ENCODE data around the gene KHDC4.
A peak's percentile ranks its signal among the peaks of the same experiment; 100 is the strongest.

KHDC4 gene

GRCh38 chr1:155968670-155969069 lies 34.5 kb upstream of the KHDC4 start:
- no peak for DNase-seq

- no peak for DNase-seq
These were observed 33.8 kb upstream of the KHDC4 start for GRCh38 chr1:155968051-155968400.

GRCh38 chr1:155967341-155968050 lies 33.3 kb upstream of the KHDC4 start:
- no peak for DNase-seq

GRCh38 chr1:155966750-155967149 lies 32.5 kb upstream of the KHDC4 start:
- DNase-seq: no peak

DNA sequence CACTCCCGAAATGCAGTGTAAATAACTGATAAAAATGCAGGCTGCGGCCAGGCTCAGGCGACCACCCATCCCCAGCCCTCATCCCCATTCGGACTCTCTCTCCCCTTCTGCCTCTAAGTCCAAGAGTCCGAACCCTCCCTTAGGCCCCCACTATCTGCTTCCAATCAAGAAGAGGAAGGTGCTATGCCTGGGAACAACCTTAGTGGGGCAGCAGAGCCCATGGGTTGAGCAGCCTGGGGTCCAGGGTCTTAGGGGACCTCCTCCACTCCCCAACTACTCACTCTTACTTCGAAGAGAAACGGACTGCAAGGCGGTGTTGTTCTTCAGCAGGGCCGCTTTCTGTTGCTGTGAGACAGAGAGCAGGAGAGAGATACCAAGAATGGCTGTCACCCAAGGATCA lies 31.9 kb upstream of the KHDC4 start:
- DNase-seq: peak in 1 of 2 experiments; percentile 27

DNA sequence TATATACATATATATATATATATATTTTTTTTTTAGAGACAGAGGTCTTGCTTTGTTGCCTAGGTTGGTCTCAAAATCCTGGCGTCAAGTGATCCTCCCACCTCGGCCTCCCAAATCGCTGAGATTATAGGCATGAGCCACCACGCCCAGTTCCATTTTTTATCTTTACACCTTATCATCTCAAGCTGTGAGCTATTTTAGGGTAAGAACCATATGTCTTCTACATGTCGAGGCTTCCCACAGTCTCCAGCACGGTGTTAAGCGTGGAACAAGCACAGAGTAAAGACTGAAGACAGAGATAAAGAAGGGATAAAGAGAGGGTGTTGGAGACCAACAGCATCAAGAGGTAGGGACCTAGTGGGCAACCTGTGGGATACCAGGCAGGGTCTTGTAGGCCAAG lies 30.0 kb upstream of the KHDC4 start:
- no peak for DNase-seq

DNA sequence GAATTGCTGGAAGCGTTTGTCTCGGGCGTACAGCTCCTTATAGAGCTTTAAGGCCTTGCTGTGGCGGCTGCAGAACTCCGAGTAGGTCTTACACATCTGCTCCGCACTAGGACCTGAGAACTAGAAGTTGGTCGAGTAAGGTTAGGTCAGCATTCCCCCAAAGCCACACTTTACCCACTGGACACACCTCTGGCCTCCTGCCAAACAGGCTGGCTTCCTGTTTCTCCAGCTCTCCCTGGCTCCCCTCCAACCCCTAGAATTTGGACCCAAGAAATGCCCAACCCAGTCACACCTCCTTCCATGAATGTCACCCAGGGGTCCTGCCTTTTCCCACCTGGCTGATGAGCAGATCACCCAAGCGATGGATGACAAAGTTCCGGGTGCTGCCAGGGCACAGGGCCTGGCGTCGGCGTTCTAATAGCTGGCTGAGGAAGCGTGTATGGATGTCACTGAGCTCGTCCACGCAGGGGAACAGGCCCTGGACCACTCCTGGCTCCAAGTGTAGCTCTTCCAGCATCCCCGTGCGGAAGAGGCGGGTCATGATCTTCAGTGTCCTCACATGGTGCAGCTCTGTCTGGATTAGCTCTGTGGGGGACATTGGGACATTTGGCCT lies 28.5 kb upstream of the KHDC4 start:
- DNase-seq: no peak

GRCh38 chr1:155961937-155962336 lies 27.7 kb upstream of the KHDC4 start:
- no peak for DNase-seq

DNA sequence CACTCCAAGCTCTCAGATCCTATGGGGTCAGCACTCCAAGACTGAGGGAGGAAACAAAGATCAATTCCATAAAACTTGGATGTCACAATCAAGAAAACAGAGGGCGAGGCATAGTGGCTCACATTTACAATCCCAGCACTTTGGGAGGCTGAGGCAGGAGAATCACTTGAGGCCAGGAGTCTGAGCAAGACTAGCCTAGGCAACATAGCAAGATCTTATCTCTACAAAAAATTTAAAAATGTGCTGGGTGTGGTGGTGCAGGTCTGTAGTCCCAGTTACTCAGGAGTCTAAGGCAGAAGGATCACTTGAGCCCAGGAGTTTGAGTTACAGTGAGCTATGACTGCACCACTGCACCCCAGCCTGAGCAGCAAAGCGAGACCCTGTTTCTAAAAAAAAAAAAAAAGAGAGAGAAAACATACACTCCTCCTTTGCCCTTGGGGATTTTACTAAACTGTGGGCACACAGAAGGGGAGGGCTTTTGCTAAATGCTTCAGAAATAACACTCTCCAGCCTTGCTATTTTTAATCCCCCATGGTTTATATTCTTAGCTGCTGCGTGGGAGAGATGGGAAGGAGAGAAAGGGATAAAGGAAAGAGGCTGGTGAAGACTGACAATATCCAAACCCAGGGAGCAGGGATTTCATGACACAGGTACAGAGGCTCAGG lies 26.0 kb upstream of the KHDC4 start:
- DNase-seq: no peak

GRCh38 chr1:155957411-155957915 lies 23.2 kb upstream of the KHDC4 start:
- no peak for DNase-seq

DNA sequence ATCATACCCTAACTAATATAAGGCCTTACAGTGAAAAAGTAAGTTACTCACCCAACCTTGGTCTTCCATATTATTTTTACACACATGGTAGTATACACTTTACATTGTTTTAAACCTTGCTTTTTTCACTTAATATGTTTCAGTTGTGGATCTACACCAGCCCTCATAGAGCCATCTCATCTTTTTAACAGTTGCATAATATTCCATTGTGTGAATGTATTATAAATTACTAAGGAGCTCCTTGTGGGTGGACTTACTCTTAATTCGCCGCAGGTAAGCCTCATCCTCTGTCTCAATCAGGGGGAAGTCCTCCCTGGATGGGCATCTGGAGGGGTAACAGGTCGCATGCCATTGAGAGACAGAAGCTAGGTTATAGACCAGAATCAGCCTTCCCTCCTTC lies 20.4 kb upstream of the KHDC4 start:
- DNase-seq: no peak

DNA sequence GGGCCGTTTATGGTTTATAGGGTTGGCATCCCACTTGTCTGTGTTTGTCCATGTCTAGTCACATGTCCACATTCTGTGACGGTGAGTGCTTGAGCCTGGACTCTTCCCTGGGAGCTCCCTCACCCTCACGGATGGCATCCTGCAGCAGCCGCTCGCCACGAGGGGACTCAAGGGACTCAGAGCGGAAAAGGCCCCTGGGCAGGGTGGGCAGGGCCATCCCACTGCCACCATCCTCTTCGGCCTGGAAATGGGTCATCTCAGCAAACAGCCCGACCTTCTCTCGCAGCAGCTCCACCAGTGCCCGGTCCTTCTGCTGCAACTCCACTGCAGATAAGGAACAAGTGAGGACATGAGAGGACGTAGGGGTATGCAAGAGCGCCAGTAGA lies 18.3 kb upstream of the KHDC4 start:
- no peak for DNase-seq

DNA sequence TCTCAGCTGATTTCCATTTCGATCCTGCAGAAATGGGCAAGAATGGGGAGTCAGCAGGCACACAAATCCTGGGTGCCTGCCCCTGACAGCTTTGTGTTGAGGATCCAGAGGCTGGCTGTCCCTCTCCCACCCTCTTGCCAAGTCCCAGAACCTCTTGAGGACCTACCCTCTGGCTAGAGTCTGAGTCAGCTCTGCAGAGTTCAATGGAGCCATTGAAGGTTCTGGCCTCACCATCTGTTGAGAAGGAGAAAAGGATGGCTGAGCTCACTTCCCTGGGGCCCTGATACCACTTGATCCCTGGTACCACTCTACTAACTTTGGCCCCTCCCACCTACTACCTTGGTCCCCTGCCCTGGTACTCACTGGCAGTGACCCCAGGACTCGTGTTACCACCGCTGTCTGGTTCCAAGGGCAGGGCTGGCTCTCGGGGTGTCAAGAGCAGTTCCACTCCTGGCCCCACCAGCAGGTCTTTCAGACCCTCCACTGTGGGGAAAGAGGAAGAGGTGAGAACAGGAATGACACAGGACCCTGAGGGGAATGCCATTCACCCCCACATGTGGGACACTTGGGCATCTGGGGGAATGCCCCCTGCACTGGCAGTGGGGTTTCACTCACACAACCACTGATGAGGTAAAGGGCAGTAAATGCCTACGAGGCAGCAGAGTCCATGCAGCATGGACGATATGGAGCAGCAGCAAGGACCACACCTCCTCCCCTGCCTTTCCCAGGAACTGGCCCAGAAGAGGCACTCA lies 17.7 kb upstream of the KHDC4 start:
- no peak for DNase-seq

GRCh38 chr1:155950829-155951228 lies 16.6 kb upstream of the KHDC4 start:
- no peak for DNase-seq

GRCh38 chr1:155947741-155948140 lies 13.5 kb upstream of the KHDC4 start:
- no peak for DNase-seq

GRCh38 chr1:155947292-155947691 lies 13.1 kb upstream of the KHDC4 start:
- DNase-seq: no peak

GRCh38 chr1:155946633-155947219 lies 12.5 kb upstream of the KHDC4 start:
- no peak for DNase-seq

- DNase-seq: no peak
These were observed 10.2 kb upstream of the KHDC4 start for GRCh38 chr1:155944444-155944799.

DNA sequence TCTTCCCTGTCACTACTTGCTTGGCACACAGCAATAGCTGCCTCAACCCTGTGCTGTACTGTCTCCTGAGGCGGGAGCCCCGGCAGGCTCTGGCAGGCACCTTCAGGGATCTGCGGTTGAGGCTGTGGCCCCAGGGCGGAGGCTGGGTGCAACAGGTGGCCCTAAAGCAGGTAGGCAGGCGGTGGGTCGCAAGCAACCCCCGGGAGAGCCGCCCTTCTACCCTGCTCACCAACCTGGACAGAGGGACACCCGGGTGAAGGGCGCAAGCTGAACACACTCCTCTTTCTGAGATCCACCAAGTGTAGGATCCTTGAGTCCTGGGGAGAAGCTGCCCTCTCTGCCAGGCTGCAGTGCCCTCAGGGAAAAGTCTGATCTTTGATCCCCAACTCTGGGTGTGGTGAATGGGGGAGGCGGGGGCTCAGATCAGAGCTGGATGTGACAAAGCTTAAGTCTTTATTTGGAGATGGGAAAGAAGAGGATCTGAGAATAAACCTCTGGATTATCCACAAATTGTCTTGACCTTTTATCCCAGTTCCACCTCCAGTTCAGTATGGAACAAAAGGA lies 8.4 kb upstream of the KHDC4 start:
- DNase-seq: peak in 1 of 2 experiments; percentile 38

GRCh38 chr1:155941845-155942531 lies 7.8 kb upstream of the KHDC4 start:
- DNase-seq: no peak

DNA sequence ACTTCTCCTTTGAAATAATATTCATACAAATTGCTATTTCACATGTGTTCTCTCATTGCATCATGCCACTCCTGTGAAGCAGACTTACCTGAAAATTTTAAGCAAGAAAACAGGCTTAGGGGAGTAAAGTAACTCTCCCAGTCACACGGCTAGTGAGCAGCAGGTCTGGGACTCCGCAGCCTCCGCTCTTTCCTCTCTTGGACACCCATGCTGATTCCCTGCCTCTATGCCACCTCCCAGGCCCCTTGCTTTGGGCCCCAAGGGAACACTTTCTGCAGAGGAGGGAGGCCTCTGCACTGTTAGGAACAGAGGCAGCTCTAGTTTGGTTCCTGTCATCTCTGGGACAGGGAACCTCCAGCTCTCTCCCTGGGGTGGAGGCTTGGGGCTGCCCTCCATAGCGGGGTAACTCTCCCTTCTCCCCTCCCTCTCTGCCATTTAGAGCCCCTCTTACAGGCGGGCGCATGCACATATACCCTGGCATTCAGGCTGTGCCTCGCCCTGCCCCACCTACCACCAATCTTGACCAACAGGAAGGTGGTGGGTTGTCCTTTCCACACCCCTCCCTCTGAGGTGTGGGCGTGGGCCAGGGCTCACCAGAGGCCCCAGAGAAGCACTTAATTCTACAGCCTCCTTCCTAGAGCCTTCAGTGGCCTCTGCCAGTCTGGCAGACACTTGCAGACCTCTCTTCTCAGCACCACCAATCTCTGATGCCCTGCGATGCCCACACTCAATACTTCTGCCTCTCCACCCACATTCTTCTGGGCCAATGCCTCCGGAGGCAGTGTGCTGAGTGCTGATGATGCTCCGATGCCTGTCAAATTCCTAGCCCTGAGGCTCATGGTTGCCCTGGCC lies 7.0 kb upstream of the KHDC4 start, which contains the start of gene RXFP4:
Gene RXFP4, plus strand, starts transcription at position 646 of the 852 bp plus-strand sequence. Its CDS starts 72 bp downstream, at position 718.
- DNase-seq: peak in 1 of 2 experiments; percentile 34
